Neural progenitor cell (in vitro differentiated cells): ENCODE measurements around the gene GDNF.

Experiments used
- CTCF ChIP-seq: fragments of 200-600 bp; sonication (generic); IDR thresholded peaks from 2 replicates; pipeline ENCODE4 v1.5.1; 2017; ENCODE audit warnings: antibody characterized with exemption, mild to moderate bottlenecking
- EZH2phosphoT487 ChIP-seq: fragments of 200-600 bp; sonication (generic); IDR thresholded peaks from 2 replicates; pipeline ENCODE4 v1.6.1; 2017; ENCODE audit warnings: antibody characterized with exemption

GRCh38 chr5:37771731-37772130 is 68.1 kb downstream of the GDNF start:
- TF ChIP-seq CTCF (no peak), EZH2phosphoT487 (no peak)
